OCI-LY7 (cell line): ENCODE results near the gene TMEM41A. TPM values are rescaled to one million over a fixed set of nuclear protein-coding genes. Genes with fewer than 3 reads are reported as not detected.

Source experiments
- BruUV-seq: library from RNA; stranded (reverse); fragments of 400-500 nt; replicated peaks from 2 replicates; lab custom pipeline; 2021; lab: Mats Ljungman, UMichigan
- CTCF ChIA-PET: fragments of 300-600 bp; sonication (Branson Sonifier 250); formaldehyde crosslinking; loops from one replicate; lab custom pipeline; 2022; ENCODE audit warnings: antibody characterized with exemption; ENCODE audit not compliant: unreplicated experiment; lab: Charles Lee
- POLR2A ChIA-PET: fragments of 300-600 bp; sonication (Branson Sonifier 250); formaldehyde crosslinking; loops from one replicate; lab custom pipeline; 2022; ENCODE audit warnings: antibody characterized with exemption; lab: Charles Lee
- DNase-seq: peaks from one replicate; pipeline ENCODE4 v3.0.0-alpha.2; 2015; ENCODE audit warnings: low spot score
- H2AFZ ChIP-seq: fragments of 200-600 bp; sonication (generic), shearing (Covaris generic); 2 replicates; pipeline ENCODE4 v1.6.1; 2014; ENCODE audit warnings: mild to moderate bottlenecking, antibody characterized with exemption, low read length, moderate library complexity
- H3K27ac ChIP-seq: fragments of 200-600 bp; sonication (generic); 2 replicates; pipeline ENCODE4 v1.5.1; 2014; ENCODE audit warnings: mixed run types, low read depth, mild to moderate bottlenecking, moderate library complexity, low read length, inconsistent platforms; ENCODE audit not compliant: poor library complexity, severe bottlenecking
- H3K36me3 ChIP-seq: fragments of 200-600 bp; sonication (generic); 2 replicates; pipeline ENCODE4 v1.6.1; 2014; ENCODE audit warnings: mild to moderate bottlenecking, antibody characterized with exemption, low read length, moderate library complexity, mixed read lengths; ENCODE audit not compliant: insufficient read depth
- H3K4me1 ChIP-seq: fragments of 200-600 bp; sonication (generic); 2 replicates; pipeline ENCODE4 v1.5.1; 2014; ENCODE audit warnings: mild to moderate bottlenecking, low read length; ENCODE audit not compliant: insufficient read depth, poor library complexity, severe bottlenecking
- H3K4me2 ChIP-seq: fragments of 200-600 bp; sonication (generic); 2 replicates; pipeline ENCODE4 v1.6.1; 2014; ENCODE audit warnings: mild to moderate bottlenecking, low read length
- H3K4me3 ChIP-seq: fragments of 200-600 bp; sonication (generic); 2 replicates; pipeline ENCODE4 v1.5.1; 2014; ENCODE audit warnings: mild to moderate bottlenecking, low read depth, low read length; ENCODE audit not compliant: poor library complexity, severe bottlenecking
- H3K79me2 ChIP-seq: fragments of 200-600 bp; sonication (generic); 2 replicates; pipeline ENCODE4 v1.6.1; 2016; ENCODE audit warnings: low read depth, mild to moderate bottlenecking, low read length, moderate library complexity, mixed read lengths; ENCODE audit not compliant: insufficient read depth
- H3K9me2 ChIP-seq: fragments of 200-600 bp; sonication (generic); 2 replicates; pipeline ENCODE4 v1.6.1; 2016; ENCODE audit warnings: mild to moderate bottlenecking, low read length, mixed read lengths; ENCODE audit not compliant: insufficient read depth
- H3K9me3 ChIP-seq: fragments of 200-600 bp; sonication (generic); 2 replicates; pipeline ENCODE4 v1.6.1; 2014; ENCODE audit warnings: mild to moderate bottlenecking, mixed run types, low read length, mixed read lengths
- H4K20me1 ChIP-seq: fragments of 200-600 bp; sonication (generic); 2 replicates; pipeline ENCODE4 v1.6.1; 2014; ENCODE audit warnings: mild to moderate bottlenecking, antibody characterized with exemption, low read length, moderate library complexity, mixed read lengths; ENCODE audit not compliant: insufficient read depth
- EZH2phosphoT487 ChIP-seq: fragments of 200-600 bp; sonication (generic); IDR thresholded peaks from 2 replicates; pipeline ENCODE4 v1.6.1; 2018; ENCODE audit warnings: low read depth, borderline replicate concordance, mild to moderate bottlenecking, mixed run types, antibody characterized with exemption, low read length, moderate library complexity, mixed read lengths
- intact Hi-C: fragments of 100-400 bp; cut with micrococcal nuclease; formaldehyde crosslinking; loops from one replicate; pipeline ENCODE4 v1.10.0; 2022; ENCODE audit not compliant: unreplicated experiment
- total RNA-seq, 2 experiments: library from RNA; depleted of rRNA in 1 of 2; stranded (reverse); fragments of >200 nt in 1 of 2; shearing (Covaris generic) in 1 of 2; gene quantifications; 2 replicates each; pipeline ENCODE4 v1.2.3, GENCODE V29; 2014 to 2022
- TF ChIP-seq, protein P1 (sequence below): fragments of 200-600 bp; sonication (generic); conservative IDR thresholded peaks from 2 replicates; pipeline ENCODE4 v1.5.1; 2014; ENCODE audit warnings: mild to moderate bottlenecking, antibody characterized with exemption, low read length, moderate library complexity, mixed read lengths

Gene TMEM41A
- total RNA-seq, 2 experiments from 2014 or later, result 7.0 to 11.0 TPM

DNA sequence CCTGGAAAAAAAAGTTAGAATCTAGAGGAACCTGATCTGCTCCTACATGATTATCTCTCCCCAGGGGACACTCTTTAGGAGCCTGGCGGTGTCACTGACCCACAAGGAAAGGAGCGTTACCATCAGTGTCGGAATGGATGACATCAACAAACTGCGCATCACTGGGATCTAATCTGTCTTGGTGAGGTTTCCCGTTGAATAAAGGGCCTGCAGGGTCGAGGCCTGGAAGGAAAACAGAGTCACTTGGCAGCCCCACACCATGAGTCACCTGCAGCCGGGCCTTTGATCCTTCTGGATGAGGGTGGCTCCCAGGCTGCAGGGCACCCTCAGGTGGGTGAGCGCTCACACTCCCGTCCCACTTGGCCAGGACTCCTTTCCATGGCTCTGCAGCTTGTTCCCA lies 28.5 kb upstream of the TMEM41A start:
- no TSS peak for BruUV-seq
- Histone ChIP-seq H4K20me1 (no peaks in the 10 kb centered on the region), H3K4me3 (no peak overlapping the region), H3K27ac (no peak overlapping the region), H3K9me2 (no peaks in the 10 kb centered on the region), H2AFZ (no peak overlapping the region), H3K79me2 (no peaks in the 10 kb centered on the region), H3K4me2 (no peak overlapping the region), H3K9me3 (no peaks in the 10 kb centered on the region), H3K36me3 (no peaks in the 10 kb centered on the region), H3K4me1 (no peaks in the 10 kb centered on the region)
- TF ChIP-seq, protein P1, sequence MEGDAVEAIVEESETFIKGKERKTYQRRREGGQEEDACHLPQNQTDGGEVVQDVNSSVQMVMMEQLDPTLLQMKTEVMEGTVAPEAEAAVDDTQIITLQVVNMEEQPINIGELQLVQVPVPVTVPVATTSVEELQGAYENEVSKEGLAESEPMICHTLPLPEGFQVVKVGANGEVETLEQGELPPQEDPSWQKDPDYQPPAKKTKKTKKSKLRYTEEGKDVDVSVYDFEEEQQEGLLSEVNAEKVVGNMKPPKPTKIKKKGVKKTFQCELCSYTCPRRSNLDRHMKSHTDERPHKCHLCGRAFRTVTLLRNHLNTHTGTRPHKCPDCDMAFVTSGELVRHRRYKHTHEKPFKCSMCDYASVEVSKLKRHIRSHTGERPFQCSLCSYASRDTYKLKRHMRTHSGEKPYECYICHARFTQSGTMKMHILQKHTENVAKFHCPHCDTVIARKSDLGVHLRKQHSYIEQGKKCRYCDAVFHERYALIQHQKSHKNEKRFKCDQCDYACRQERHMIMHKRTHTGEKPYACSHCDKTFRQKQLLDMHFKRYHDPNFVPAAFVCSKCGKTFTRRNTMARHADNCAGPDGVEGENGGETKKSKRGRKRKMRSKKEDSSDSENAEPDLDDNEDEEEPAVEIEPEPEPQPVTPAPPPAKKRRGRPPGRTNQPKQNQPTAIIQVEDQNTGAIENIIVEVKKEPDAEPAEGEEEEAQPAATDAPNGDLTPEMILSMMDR, result no peak
- no peak for TF ChIP-seq EZH2phosphoT487
- DNase-seq, result no peak
- POLR2A ChIA-PET, result interaction anchor here (0.7 kb wide), 1 partner anchor 382 kb away, joined by 3 read pairs; no protein-coding TSS in a partner anchor
- intact Hi-C loops, result no loop called here
- CTCF ChIA-PET, result no interaction called here

DNA sequence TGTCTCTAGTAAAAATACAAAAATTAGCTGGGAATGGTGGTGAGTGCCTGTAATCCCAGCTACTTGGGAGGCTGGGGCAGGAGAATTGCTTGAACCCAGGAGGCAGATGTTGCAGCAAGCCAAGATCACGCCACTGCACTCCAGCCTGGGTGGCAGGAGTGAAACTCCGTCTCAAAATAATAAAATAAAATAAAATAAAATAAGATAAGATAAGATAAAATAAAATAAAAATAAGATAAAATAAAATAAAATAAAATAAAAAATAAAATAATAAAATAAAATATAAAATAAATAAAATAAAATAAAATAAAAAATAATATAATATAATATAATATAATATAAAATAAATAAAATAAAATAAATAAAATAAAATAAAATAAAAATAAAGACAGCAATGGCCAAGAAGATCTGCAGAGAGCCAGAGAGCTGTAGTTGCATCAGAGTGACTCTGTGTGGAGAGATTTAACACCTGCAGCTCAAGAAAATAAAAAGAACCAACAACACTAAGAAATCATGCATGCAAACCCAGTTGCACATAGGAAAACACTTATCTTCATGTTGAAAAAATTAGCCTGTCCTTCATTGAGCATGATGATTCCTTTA lies 27.6 kb upstream of the TMEM41A start:
- CTCF ChIA-PET, result interaction anchor here (0.6 kb wide), 1 partner anchor 10 kb away, joined by 3 read pairs; no protein-coding TSS in a partner anchor
- Histone ChIP-seq H4K20me1 (no peaks in the 10 kb centered on the region), H3K9me2 (no peaks in the 10 kb centered on the region), H2AFZ (no peak overlapping the region), H3K4me3 (no peak overlapping the region), H3K79me2 (no peaks in the 10 kb centered on the region), H3K4me2 (no peak overlapping the region), H3K27ac (no peak overlapping the region), H3K9me3 (no peaks in the 10 kb centered on the region), H3K4me1 (no peaks in the 10 kb centered on the region), H3K36me3 (no peaks in the 10 kb centered on the region)
- BruUV-seq, result no TSS peak
- DNase-seq, result no peak
- intact Hi-C loops, result no loop called here
- POLR2A ChIA-PET, result interaction anchor here (0.6 kb wide), 2 partner anchors 51 to 705 kb away, joined by 3 read pairs; no protein-coding TSS in a partner anchor
- no peak for TF ChIP-seq EZH2phosphoT487
- TF ChIP-seq, protein P1, result no peak
